Heart left ventricle (tissue), 16 donors: Measurements from ENCODE around the gene TPRN. TPM values are rescaled to one million over a fixed set of nuclear protein-coding genes. Genes with fewer than 3 reads are reported as not detected.
A peak's percentile ranks its signal among the peaks of the same experiment; 100 is the strongest.

Source experiments
- ATAC-seq, 4 donors: fragments of 200-7000 bp; cut with Tn5 transposase; one replicate each; pipeline ENCODE4 v1.9.1; 2020 to 2022; ENCODE audit warnings: moderate library complexity in 4 of 4, mild to moderate bottlenecking in 3 of 4, moderate number of reproducible peaks in 1 of 4
- DNase-seq, 5 donors: peaks; one replicate each; pipeline ENCODE4 v3.0.0-alpha.2; 2020
- H3K27ac ChIP-seq, 12 donors: fragments of 200-600 bp; sonication (generic) in 4 of 12; one replicate each; pipeline versions ENCODE4 v1.5.0 to v1.8.0; 2016 to 2022; ENCODE audit warnings: mild to moderate bottlenecking in 2 of 12
- H3K27me3 ChIP-seq, 9 donors: fragments of 200-600 bp; sonication (generic) in 2 of 9; one replicate each; pipeline versions ENCODE4 v1.5.1 to v1.8.0; 2016 to 2022; ENCODE audit warnings: mild to moderate bottlenecking in 3 of 9
- H3K36me3 ChIP-seq, 9 donors: fragments of 200-600 bp; sonication (generic) in 2 of 9; one replicate each; pipeline versions ENCODE4 v1.5.0 to v1.8.0; 2018 to 2022; ENCODE audit warnings: mild to moderate bottlenecking in 2 of 9
- H3K4me1 ChIP-seq, 12 donors: fragments of 200-600 bp; sonication (generic) in 4 of 12; one replicate each; pipeline versions ENCODE4 v1.5.0 to v1.8.0; 2016 to 2022; ENCODE audit warnings: mild to moderate bottlenecking in 3 of 12
- H3K4me3 ChIP-seq, 12 donors: fragments of 200-600 bp; sonication (generic) in 4 of 12; one replicate each; pipeline versions ENCODE4 v1.5.0 to v1.8.0; 2017 to 2022; ENCODE audit warnings: mild to moderate bottlenecking in 9 of 12, moderate library complexity in 4 of 12
- H3K9me3 ChIP-seq, 12 donors: fragments of 200-600 bp; sonication (generic) in 4 of 12; one replicate each; pipeline versions ENCODE4 v1.5.0 to v1.8.0; 2016 to 2022; ENCODE audit warnings: mild to moderate bottlenecking in 1 of 12
- POLR2A ChIP-seq, 2 donors: fragments of 450-650 bp; IDR thresholded peaks; one replicate each; pipeline ENCODE4 v1.6.1; 2017; ENCODE audit warnings: antibody characterized with exemption in 2 of 2, mild to moderate bottlenecking in 2 of 2, moderate library complexity in 2 of 2
- WGBS, 4 donors: extraction: QIAGEN DNeasy Blood & Tissue Kit in 2 of 4; methylation state at CpG; one replicate each; pipeline versions ENCODE4 v1.1.5 to v1.1.7; 2013 to 2018; 5-methylcytosine and 5-hydroxymethylcytosine counted together
- intact Hi-C, 10 donors: fragments of 100-400 bp; cut with DNase I; formaldehyde crosslinking; loops; one replicate each; pipeline versions ENCODE4 v1.11.1 to v1.14.2; 2022
- polyA plus RNA-seq, 2 donors: library from polyadenylated mRNA; stranded (reverse); fragments of 200-250 nt; gene quantifications; one replicate each; pipeline ENCODE4 v1.2.3, GENCODE V29; 2013
- total RNA-seq, 9 donors: library from RNA; depleted of rRNA in 2 of 9; stranded (reverse); fragments of >200 nt in 2 of 9; fragmentation: NEBNext Ultra II Directional in 3 of 9; extraction: Animal tissue kit (Norgen Biotek cat#: 25700) in 3 of 9; gene quantifications; one replicate each; pipeline versions ENCODE4 v1.1.0 to v1.2.4, GENCODE V29; 2016 to 2023
- TF ChIP-seq, protein P1 (sequence below), 12 donors: fragments of 200-600 bp; sonication (generic) in 4 of 12; IDR thresholded peaks; one replicate each; pipeline versions ENCODE4 v1.5.0 to v1.8.0; 2018 to 2022; ENCODE audit warnings: antibody characterized with exemption in 12 of 12, mild to moderate bottlenecking in 5 of 12
- donor health status: ischemic (EF 13 %, LVEDD 7.1; RV severe dilation, severe dysfunction).
- donor health status: healthy with polysubstance abuse.
- donor health status: DM: no; HTN: yes; CAD: no.
- donor health status: DM: no; HTN: no; CAD: no.
- donor health status: ischemic (EF 25% LVEDD 6.9; RV normal size, moderate dysfunction).
- donor health status: ischemic (EF 25% LVEDD 5.7; RV mildly dilated, moderate dysfunction).
- donor health status: healthy.
- donor health status: DM: yes; HTN: yes; CAD: no.
- donor health status: ischemic (EF 35%, LVEDD 5.7; RV mildly dilated, moderate dysfunction).
- donor health status: nonischemic (EF 11% LVEDD 7.7; RV severe dilation, severe dysfunction).
- donor health status: DM: yes; HTN: yes; CAD: no.
- donor health status: PGD.
- donor health status: ischemic (EF 29% LVEDD 5.4; RV normal size, mild dysfunction).
- donor health status: nonischemic (EF 23%, LVEDD 6.1; RV moderate dilation, normal function).

Gene TPRN
- total and polyA plus RNA-seq, 11 donors: 11.5 to 18.0 (median 16.6) TPM

GRCh38 chr9:137188490-137189296 lies 11.8 kb downstream of the TPRN start, which contains the start of the genes ANAPC2 and SSNA1:
Gene ANAPC2, minus strand, starts transcription at chr9:137188560. Its CDS starts 28 bp downstream, at chr9:137188532.
Gene SSNA1, plus strand, starts transcription at chr9:137188676. Its CDS starts 51 bp downstream, at chr9:137188727.
- ATAC-seq: peak; percentile 72 to 91 (median 90)
- 0 to 1% (median 0%) methylated on average over 40 to 98 of the region's 98 CpGs for WGBS, 4 donors
- Histone ChIP-seq H3K4me3 (peak within 1 kb of the TSS; percentile 68 to 100 (median 90)), H3K36me3 (peaks cover 0 to 60% (median 36%) of the 10 kb centered on the region in 9 donors), H3K4me1 (peaks cover 18 to 75% (median 42%) of the 10 kb centered on the region in 12 donors), H3K27ac (peak within 1 kb of the TSS; percentile 92 to 99 (median 99)), H3K27me3 (no peaks in the 10 kb centered on the region), H3K9me3 (no peaks in the 10 kb centered on the region)
- peak in 1 of 2 donors; percentile 95 for TF ChIP-seq POLR2A (IDR thresholded peaks at IDR 0.05)
- TF ChIP-seq, protein P1, sequence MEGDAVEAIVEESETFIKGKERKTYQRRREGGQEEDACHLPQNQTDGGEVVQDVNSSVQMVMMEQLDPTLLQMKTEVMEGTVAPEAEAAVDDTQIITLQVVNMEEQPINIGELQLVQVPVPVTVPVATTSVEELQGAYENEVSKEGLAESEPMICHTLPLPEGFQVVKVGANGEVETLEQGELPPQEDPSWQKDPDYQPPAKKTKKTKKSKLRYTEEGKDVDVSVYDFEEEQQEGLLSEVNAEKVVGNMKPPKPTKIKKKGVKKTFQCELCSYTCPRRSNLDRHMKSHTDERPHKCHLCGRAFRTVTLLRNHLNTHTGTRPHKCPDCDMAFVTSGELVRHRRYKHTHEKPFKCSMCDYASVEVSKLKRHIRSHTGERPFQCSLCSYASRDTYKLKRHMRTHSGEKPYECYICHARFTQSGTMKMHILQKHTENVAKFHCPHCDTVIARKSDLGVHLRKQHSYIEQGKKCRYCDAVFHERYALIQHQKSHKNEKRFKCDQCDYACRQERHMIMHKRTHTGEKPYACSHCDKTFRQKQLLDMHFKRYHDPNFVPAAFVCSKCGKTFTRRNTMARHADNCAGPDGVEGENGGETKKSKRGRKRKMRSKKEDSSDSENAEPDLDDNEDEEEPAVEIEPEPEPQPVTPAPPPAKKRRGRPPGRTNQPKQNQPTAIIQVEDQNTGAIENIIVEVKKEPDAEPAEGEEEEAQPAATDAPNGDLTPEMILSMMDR (IDR thresholded peaks at IDR 0.05): peak in 9 of 12 donors; percentile 16 to 42 (median 29)
- intact Hi-C loops: loop anchor here (1.0 to 10.0 kb wide), 7 partner anchors 12 to 74 kb away; partner anchors contain the start of genes CYSRT1 (in 4 of the 10), RNF224 (in 4 of the 10), RNF208 (in 2 of the 10) and DPP7 (in 1 of the 10)
- peak; percentile 91 to 97 (median 93) for DNase-seq

DNA sequence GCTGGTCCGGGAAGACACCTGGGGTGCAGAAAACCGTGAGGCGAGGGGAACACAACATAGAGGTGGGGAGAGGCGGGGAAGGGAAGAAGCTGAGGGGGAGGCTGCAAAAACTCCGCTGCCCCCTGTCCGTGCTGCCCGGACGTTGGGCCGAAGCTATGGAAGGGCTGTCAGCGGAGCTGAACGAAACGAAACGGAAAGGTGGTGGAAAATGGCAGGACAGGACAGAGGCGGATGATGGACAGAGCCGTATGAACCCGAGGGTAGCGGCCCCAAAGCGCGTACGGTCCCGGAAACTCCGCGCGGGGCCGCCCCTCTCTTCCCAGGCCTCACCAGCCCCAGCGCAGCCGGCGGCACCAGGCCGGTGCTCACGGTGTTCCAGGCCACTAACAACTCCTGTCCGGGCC lies 12.5 kb downstream of the TPRN start:
- ATAC-seq: peak in 1 of 4 donors; percentile 18
- intact Hi-C loops: loop anchor here (1.0 to 10.0 kb wide), 7 partner anchors 12 to 73 kb away; partner anchors contain the start of genes CYSRT1 (in 4 of the 10), RNF224 (in 4 of the 10), RNF208 (in 2 of the 10) and DPP7 (in 1 of the 10)

GRCh38 chr9:137187386-137187785 lies 13.2 kb downstream of the TPRN start:
- TF ChIP-seq, protein P1 (IDR thresholded peaks at IDR 0.05): no peak
- no peak for TF ChIP-seq POLR2A (IDR thresholded peaks at IDR 0.05)

More for the DNA sequence above, 12.5 kb downstream of the TPRN start:
- no peak for DNase-seq
- WGBS, 4 donors: 0 to 2% (median 1%) methylated on average over 15 to 31 of the region's 31 CpGs
- Histone ChIP-seq H3K9me3 (no peaks in the 10 kb centered on the region), H3K27me3 (no peaks in the 10 kb centered on the region), H3K4me1 (peaks cover 18 to 69% (median 41%) of the 10 kb centered on the region in 12 donors), H3K4me3 (peak overlapping the region; percentile 68 to 100 (median 90)), H3K27ac (peak overlapping the region; percentile 92 to 99 (median 99)), H3K36me3 (peaks cover 0 to 66% (median 43%) of the 10 kb centered on the region in 9 donors)
- TF ChIP-seq POLR2A (IDR thresholded peaks at IDR 0.05): no peak
- TF ChIP-seq, protein P1 (IDR thresholded peaks at IDR 0.05): no peak

More at GRCh38 chr9:137187386-137187785, 13.2 kb downstream of the TPRN start:
- Histone ChIP-seq H3K4me1 (peaks cover 18 to 62% (median 41%) of the 10 kb centered on the region in 12 donors), H3K27ac (no peak overlapping the region), H3K36me3 (peaks cover 0 to 73% (median 50%) of the 10 kb centered on the region in 9 donors), H3K9me3 (no peaks in the 10 kb centered on the region), H3K27me3 (no peaks in the 10 kb centered on the region), H3K4me3 (peak overlapping the region; percentile 68 to 100 (median 90))
- intact Hi-C loops: loop anchor here (5.0 to 10.0 kb wide), 5 partner anchors 35 to 73 kb away; partner anchors contain the start of genes CYSRT1 (in 4 of the 10), RNF224 (in 4 of the 10), RNF208 (in 2 of the 10) and DPP7 (in 1 of the 10)
- DNase-seq: no peak
- 78 to 90% (median 85%) methylated on average over 11 to 15 of the region's 15 CpGs for WGBS, 4 donors
- ATAC-seq: no peak
